ENCODE results near the gene LAG3. TPM values are rescaled to one million over a fixed set of nuclear protein-coding genes. Genes with fewer than 3 reads are reported as not detected.

LAG3 gene
- total RNA-seq, 2 experiments from 2014 or later: 46.6 to 52.1 TPM

DNA sequence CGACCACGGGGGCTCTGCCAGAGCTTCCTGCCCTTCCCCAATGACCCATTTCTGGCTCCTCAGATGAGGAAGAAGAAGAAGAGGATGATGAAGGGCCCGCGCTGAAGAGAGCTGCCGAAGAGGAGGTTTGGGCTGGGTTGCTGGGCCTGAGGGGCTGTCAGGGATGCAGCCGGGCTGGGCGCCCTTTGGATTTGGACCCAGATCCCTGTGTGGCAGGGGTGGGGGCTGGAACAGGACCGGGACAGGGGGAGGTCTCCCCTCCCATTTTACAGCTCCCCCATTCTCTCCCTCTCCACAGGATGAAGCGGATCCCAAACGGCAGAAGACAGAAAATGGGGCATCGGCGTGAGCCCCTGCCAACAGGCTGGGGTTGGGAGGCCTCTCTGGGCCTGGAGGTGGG lies 2.2 kb upstream of the LAG3 start:
- Mint-ChIP-seq H3K4me1 (peaks cover 54% of the 10 kb centered on the region), H3K27ac (no peak overlapping the region), H3K27me3 (peaks cover 22% of the 10 kb centered on the region), H3K4me3 (no peak overlapping the region), H3K9me3 (no peaks in the 10 kb centered on the region), H3K36me3 (peaks cover 16% of the 10 kb centered on the region)
- DNase-seq: no peak
- ATAC-seq (ENCODE audit: low read depth): no peak
- POLR2A ChIA-PET: interaction anchor here (1.0 to 2.2 kb wide), 2 partner anchors 18 to 81 kb away, joined by 5 to 8 read pairs; partner anchors contain the start of genes MLF2 and ZNF384

- H3K36me3 Mint-ChIP-seq: peaks cover 20% of the 10 kb centered on the region
- peaks cover 53% of the 10 kb centered on the region for H3K4me1 Mint-ChIP-seq
- H3K27me3 Mint-ChIP-seq: peaks cover 17% of the 10 kb centered on the region
- peak overlapping the region; percentile 68 for H3K27ac Mint-ChIP-seq
- H3K9me3 Mint-ChIP-seq: no peaks in the 10 kb centered on the region
- ATAC-seq (ENCODE audit: low read depth) (no peak), DNase-seq (no peak)
- POLR2A ChIA-PET: interaction anchor here (1.0 to 2.2 kb wide), 3 partner anchors 18 to 81 kb away, joined by 5 to 9 read pairs (median 8); partner anchors contain the start of genes COPS7A, MLF2 and ZNF384
- peak overlapping the region; percentile 22 for H3K4me3 Mint-ChIP-seq
Measured at GRCh38 chr12:6770600-6770999, 1.7 kb upstream of the LAG3 start.

DNA sequence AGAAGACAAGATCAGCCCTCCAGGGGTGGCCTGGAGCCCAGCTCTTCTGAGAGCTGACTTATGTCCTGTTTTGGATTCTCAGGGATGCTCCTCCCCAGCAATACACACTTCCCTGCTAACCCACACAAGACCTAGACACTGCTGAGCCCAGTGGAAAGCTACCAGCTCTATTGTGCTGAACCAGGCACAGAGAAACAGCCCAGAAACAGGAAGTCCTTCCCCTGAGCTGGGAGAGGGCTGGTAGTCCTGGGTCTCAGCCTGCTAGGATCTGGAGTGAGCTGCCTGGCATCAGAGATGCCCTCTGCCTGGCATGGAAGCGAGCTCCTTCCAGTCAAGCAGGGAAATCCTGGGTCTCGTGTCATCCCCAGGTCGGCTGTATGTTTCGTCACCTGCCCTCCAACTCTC lies 1.2 kb upstream of the LAG3 start:
- peak overlapping the region; percentile 98 for H3K27ac Mint-ChIP-seq
- H3K4me1 Mint-ChIP-seq: peaks cover 51% of the 10 kb centered on the region
- peaks cover 12% of the 10 kb centered on the region for H3K27me3 Mint-ChIP-seq
- no peaks in the 10 kb centered on the region for H3K9me3 Mint-ChIP-seq
- DNase-seq (no peak), ATAC-seq (ENCODE audit: low read depth) (no peak)
- peaks cover 22% of the 10 kb centered on the region for H3K36me3 Mint-ChIP-seq
- POLR2A ChIA-PET: interaction anchor here (0.6 to 2.2 kb wide), 5 partner anchors 19 to 157 kb away, joined by 3 to 9 read pairs (median 5); partner anchors contain the start of genes COPS7A, MLF2 and ZNF384
- H3K4me3 Mint-ChIP-seq: peak overlapping the region; percentile 22

GRCh38 chr12:6771509-6772330 lies 600 bp upstream of the LAG3 start:
- ATAC-seq (ENCODE audit: low read depth) (no peak), DNase-seq (no peak)
- H3K27ac Mint-ChIP-seq: peak overlapping the region; percentile 98
- H3K27me3 Mint-ChIP-seq: peaks cover 12% of the 10 kb centered on the region
- POLR2A ChIA-PET: interaction anchor here (0.6 to 2.2 kb wide), 7 partner anchors 10 to 163 kb away, joined by 3 to 9 read pairs (median 3); partner anchors contain the start of genes COPS7A, MLF2 and ZNF384
- H3K4me1 Mint-ChIP-seq: peaks cover 56% of the 10 kb centered on the region
- peaks cover 24% of the 10 kb centered on the region for H3K36me3 Mint-ChIP-seq
- H3K9me3 Mint-ChIP-seq: no peaks in the 10 kb centered on the region
- peak overlapping the region; percentile 88 for H3K4me3 Mint-ChIP-seq

DNA sequence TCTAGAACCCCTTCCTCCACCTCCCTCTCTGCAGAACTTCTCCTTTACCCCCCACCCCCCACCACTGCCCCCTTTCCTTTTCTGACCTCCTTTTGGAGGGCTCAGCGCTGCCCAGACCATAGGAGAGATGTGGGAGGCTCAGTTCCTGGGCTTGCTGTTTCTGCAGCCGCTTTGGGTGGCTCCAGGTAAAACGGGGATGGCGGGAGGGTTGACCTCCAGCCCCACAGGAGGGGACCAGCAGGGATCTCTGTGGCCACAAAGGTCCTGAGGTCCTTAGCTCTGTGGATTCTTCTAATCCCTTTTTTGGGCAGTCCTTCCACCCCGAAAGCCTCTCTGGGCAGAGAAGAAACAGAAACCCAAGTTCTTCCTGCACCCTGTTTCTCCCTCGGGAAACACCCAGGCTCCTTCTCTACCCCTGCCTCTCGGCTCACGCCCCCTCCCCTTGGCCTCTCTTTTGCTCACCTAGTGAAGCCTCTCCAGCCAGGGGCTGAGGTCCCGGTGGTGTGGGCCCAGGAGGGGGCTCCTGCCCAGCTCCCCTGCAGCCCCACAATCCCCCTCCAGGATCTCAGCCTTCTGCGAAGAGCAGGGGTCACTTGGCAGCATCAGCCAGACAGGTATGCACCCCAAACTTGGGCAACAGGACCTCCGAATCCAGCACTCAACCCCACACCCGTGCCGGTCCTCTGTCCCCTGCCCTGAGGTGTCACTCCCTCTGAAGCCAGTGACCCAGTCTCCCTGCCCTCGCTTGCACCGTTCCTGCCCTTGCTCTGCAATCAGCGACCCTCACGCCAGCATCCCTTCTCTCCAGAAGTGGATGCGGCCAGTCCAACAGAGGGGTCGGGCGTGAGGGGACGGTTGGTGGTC lies 638 bp downstream of the LAG3 start:
- Mint-ChIP-seq H3K36me3 (peaks cover 26% of the 10 kb centered on the region), H3K4me1 (peaks cover 52% of the 10 kb centered on the region), H3K27ac (peak overlapping the region; percentile 87), H3K27me3 (peaks cover 6% of the 10 kb centered on the region), H3K9me3 (no peaks in the 10 kb centered on the region), H3K4me3 (peak overlapping the region; percentile 88)
- no peak for DNase-seq
- POLR2A ChIA-PET: interaction anchor here (0.6 to 5.2 kb wide), 7 partner anchors 7 to 183 kb away, joined by 3 to 43 read pairs (median 5); partner anchors contain the start of genes CDCA3, COPS7A, MLF2 and PTMS
- ATAC-seq (ENCODE audit: low read depth): no peak

DNA sequence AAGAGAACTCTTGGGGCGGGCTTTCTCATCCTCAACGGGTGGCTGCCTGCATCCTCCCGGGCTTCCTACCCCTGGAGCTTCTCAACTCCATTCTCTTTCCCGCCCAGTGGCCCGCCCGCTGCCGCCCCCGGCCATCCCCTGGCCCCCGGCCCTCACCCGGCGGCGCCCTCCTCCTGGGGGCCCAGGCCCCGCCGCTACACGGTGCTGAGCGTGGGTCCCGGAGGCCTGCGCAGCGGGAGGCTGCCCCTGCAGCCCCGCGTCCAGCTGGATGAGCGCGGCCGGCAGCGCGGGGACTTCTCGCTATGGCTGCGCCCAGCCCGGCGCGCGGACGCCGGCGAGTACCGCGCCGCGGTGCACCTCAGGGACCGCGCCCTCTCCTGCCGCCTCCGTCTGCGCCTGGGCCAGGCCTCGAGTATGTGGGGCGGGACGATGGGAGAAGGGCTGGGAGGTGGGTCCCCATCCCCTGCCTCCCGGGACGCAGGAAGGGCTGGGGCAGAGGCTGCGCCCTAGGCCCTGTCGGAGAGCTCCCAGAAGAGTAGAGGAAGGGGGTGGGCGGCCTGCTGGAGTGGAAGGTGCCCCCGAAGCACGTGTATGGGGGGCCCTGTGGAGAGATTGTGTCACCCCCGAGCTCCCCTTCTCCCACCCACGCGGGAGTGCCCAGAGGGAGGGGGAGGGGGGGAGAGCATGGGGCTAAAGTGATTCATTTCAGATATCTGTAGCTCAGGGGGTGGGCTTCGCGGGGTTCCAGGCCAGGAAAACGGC lies 1.5 kb downstream of the LAG3 start:
- DNase-seq: peak; percentile 67
- Mint-ChIP-seq H3K9me3 (no peaks in the 10 kb centered on the region), H3K27ac (peak overlapping the region; percentile 95), H3K4me3 (peak overlapping the region; percentile 88), H3K36me3 (peaks cover 32% of the 10 kb centered on the region), H3K27me3 (peaks cover 6% of the 10 kb centered on the region), H3K4me1 (peaks cover 52% of the 10 kb centered on the region)
- peak; percentile 11 for ATAC-seq (ENCODE audit: low read depth)
- POLR2A ChIA-PET: interaction anchor here (1.1 to 5.2 kb wide), 10 partner anchors 8 to 170 kb away, joined by 3 to 43 read pairs (median 6); partner anchors contain the start of genes CDCA3, COPS7A, MLF2 and PTMS

DNA sequence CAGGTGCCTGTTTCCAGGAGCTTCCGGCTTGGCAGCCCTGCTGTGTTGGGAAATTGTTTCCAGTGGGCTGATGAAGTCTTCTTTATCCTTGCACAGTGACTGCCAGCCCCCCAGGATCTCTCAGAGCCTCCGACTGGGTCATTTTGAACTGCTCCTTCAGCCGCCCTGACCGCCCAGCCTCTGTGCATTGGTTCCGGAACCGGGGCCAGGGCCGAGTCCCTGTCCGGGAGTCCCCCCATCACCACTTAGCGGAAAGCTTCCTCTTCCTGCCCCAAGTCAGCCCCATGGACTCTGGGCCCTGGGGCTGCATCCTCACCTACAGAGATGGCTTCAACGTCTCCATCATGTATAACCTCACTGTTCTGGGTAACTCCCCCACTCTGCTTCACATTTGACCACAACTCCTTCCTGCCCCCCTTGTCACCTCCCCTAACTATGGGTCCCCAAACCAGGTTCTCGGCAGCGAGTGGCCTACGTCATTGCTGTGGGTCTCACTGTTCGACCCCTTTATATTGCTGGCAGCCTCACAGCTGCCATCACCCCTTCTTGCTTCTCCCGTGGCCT lies 2.3 kb downstream of the LAG3 start:
- H3K27me3 Mint-ChIP-seq: peaks cover 3% of the 10 kb centered on the region
- no peaks in the 10 kb centered on the region for H3K9me3 Mint-ChIP-seq
- H3K36me3 Mint-ChIP-seq: peaks cover 33% of the 10 kb centered on the region
- H3K4me3 Mint-ChIP-seq: peak overlapping the region; percentile 88
- DNase-seq (peak; percentile 62), ATAC-seq (ENCODE audit: low read depth) (peak; percentile 57)
- peak overlapping the region; percentile 95 for H3K27ac Mint-ChIP-seq
- H3K4me1 Mint-ChIP-seq: peaks cover 53% of the 10 kb centered on the region
- POLR2A ChIA-PET: interaction anchor here (1.0 to 5.2 kb wide), 11 partner anchors 9 to 171 kb away, joined by 3 to 43 read pairs (median 6); partner anchors contain the start of genes CDCA3, COPS7A, MLF2 and PTMS

DNA sequence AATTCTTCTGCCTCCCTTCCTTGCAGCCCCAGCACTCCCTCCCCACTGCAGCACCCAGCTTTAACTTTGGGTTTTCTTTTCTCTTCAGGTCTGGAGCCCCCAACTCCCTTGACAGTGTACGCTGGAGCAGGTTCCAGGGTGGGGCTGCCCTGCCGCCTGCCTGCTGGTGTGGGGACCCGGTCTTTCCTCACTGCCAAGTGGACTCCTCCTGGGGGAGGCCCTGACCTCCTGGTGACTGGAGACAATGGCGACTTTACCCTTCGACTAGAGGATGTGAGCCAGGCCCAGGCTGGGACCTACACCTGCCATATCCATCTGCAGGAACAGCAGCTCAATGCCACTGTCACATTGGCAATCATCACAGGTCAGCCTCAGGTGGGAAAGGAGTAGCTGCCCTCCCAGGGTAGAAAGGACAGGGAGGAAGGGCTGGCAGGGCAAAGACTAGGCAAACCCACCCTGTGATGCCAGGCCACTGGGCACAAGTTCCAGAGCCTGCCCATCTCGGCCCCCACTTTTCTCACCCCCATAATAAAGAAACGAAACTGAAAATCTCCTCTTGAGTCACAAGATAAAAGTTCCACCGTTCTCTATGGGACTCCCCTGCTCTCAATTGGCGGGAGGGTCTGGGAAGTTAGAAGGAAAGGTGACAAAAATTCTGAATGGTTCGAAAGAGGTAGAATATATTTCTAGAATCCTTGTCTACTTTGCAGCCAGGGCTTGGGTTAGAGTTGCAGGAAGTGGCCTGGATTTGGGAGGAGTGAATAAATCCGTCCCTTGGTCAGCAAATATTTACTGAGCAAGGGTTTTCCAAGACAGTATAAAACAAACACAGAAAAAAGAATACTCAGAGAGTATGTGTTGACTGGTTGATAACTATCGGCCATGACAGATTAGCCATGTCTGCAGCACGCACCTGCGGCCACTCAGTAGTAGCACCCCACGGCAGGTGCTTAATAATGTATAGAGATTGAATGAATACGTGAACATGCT lies 3.2 kb downstream of the LAG3 start:
- ATAC-seq (ENCODE audit: low read depth) (no peak), DNase-seq (no peak)
- POLR2A ChIA-PET: interaction anchor here (1.0 to 5.2 kb wide), 9 partner anchors 10 to 87 kb away, joined by 3 to 43 read pairs (median 7); partner anchors contain the start of genes CDCA3, COPS7A, MLF2 and PTMS
- Mint-ChIP-seq H3K27ac (peak overlapping the region; percentile 95), H3K4me1 (peaks cover 59% of the 10 kb centered on the region), H3K4me3 (peak overlapping the region; percentile 88), H3K27me3 (no peaks in the 10 kb centered on the region), H3K36me3 (peaks cover 31% of the 10 kb centered on the region), H3K9me3 (no peaks in the 10 kb centered on the region)

DNA sequence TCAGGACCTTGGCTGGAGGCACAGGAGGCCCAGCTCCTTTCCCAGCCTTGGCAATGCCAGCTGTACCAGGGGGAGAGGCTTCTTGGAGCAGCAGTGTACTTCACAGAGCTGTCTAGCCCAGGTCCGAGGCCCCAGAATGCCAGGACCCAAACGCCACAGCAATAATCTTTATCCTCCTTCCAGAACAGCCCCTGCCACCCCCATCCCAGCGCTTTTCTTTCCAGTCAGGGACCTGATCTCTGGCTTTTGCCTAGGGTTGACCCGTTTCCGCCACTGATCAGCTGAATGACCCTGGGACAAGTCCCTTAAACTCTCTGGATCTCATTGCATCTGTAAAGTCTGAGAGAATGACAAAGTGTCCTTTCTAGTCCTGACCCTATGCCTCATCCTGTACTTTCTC lies 5.1 kb downstream of the LAG3 start:
- peaks cover 46% of the 10 kb centered on the region for H3K4me1 Mint-ChIP-seq
- POLR2A ChIA-PET: interaction anchor here (0.6 to 5.2 kb wide), 2 partner anchors 24 to 172 kb away, joined by 3 to 43 read pairs; partner anchors contain the start of gene MLF2
- H3K9me3 Mint-ChIP-seq: no peaks in the 10 kb centered on the region
- H3K27ac Mint-ChIP-seq: no peak overlapping the region
- no peak for DNase-seq
- H3K36me3 Mint-ChIP-seq: peaks cover 26% of the 10 kb centered on the region
- no peaks in the 10 kb centered on the region for H3K27me3 Mint-ChIP-seq
- no peak for ATAC-seq (ENCODE audit: low read depth)
- no peak overlapping the region for H3K4me3 Mint-ChIP-seq

DNA sequence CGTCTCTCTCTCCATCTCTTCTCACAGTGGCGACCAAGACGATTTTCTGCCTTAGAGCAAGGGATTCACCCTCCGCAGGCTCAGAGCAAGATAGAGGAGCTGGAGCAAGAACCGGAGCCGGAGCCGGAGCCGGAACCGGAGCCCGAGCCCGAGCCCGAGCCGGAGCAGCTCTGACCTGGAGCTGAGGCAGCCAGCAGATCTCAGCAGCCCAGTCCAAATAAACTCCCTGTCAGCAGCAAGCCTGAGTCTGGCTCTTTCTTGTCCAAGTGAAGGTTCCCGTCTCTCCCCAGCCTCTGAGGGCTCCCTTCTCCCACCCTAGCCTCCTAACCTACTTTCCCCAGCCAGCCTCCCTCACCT lies 5.9 kb downstream of the LAG3 start:
- no peaks in the 10 kb centered on the region for H3K9me3 Mint-ChIP-seq
- DNase-seq (no peak), ATAC-seq (ENCODE audit: low read depth) (no peak)
- no peaks in the 10 kb centered on the region for H3K27me3 Mint-ChIP-seq
- H3K4me1 Mint-ChIP-seq: peaks cover 42% of the 10 kb centered on the region
- H3K4me3 Mint-ChIP-seq: peak overlapping the region; percentile 90
- H3K36me3 Mint-ChIP-seq: peaks cover 26% of the 10 kb centered on the region
- POLR2A ChIA-PET: interaction anchor here (0.7 to 1.5 kb wide), 8 partner anchors 12 to 183 kb away, joined by 3 to 14 read pairs (median 4); partner anchors contain the start of genes MLF2 and PTMS
- H3K27ac Mint-ChIP-seq: peak overlapping the region; percentile 95
